Ascending aorta (tissue), 2 donors: Measurements from ENCODE around the gene FARS2. TPM values are rescaled to one million over a fixed set of nuclear protein-coding genes. Genes with fewer than 3 reads are reported as not detected.

ENCODE experiments used
- DNase-seq, 2 donors: peaks; one replicate each; pipeline ENCODE4 v3.0.0-alpha.2; 2019; ENCODE audit warnings: low spot score in 2 of 2
- H3K27ac ChIP-seq, 2 donors: fragments of 200-600 bp; sonication (generic); one replicate each; pipeline ENCODE4 v1.5.1; 2016 to 2017; ENCODE audit warnings: mild to moderate bottlenecking in 1 of 2
- H3K27me3 ChIP-seq: fragments of 200-600 bp; sonication (generic); one replicate; pipeline ENCODE4 v1.5.1; 2017
- H3K36me3 ChIP-seq, 2 donors: fragments of 200-600 bp; sonication (generic); one replicate each; pipeline ENCODE4 v1.5.1; 2016
- H3K4me1 ChIP-seq, 2 donors: fragments of 200-600 bp; sonication (generic); one replicate each; pipeline ENCODE4 v1.5.1; 2016 to 2017; ENCODE audit warnings: mild to moderate bottlenecking in 1 of 2
- H3K4me3 ChIP-seq, 2 donors: fragments of 200-600 bp; sonication (generic); one replicate each; pipeline ENCODE4 v1.5.1; 2016 to 2017; ENCODE audit warnings: mild to moderate bottlenecking in 1 of 2
- H3K9me3 ChIP-seq, 2 donors: fragments of 200-600 bp; sonication (generic); one replicate each; pipeline ENCODE4 v1.5.1; 2016
- CTCF ChIP-seq, 3 experiments: fragments of 200-600 bp in 2 of 3; fragments of 450-650 bp in 1 of 3; sonication (generic) in 2 of 3; IDR thresholded peaks; one replicate each; pipeline ENCODE4 v1.5.1; 2016 to 2019; ENCODE audit warnings: antibody characterized with exemption in 3 of 3, mild to moderate bottlenecking in 1 of 3, moderate library complexity in 1 of 3
- intact Hi-C: fragments of 100-400 bp; cut with DNase I; formaldehyde crosslinking; loops from one replicate; pipeline ENCODE4 v1.15.1; 2023
- total RNA-seq: library from RNA; depleted of rRNA; stranded (reverse); fragments of >200 nt; gene quantifications from one replicate; pipeline ENCODE4 v1.1.0, GENCODE V29; 2016

FARS2 gene
- total RNA-seq, 1 donor from 2014 or later = 17.6 TPM

- no peak overlapping the region for H3K27ac ChIP-seq
- peaks cover 0 to 9% of the 10 kb centered on the region in 2 donors for H3K9me3 ChIP-seq
- H3K36me3 ChIP-seq = no peaks in the 10 kb centered on the region
- peaks cover 8 to 35% of the 10 kb centered on the region in 2 donors for H3K4me1 ChIP-seq
- H3K27me3 ChIP-seq = no peaks in the 10 kb centered on the region
- TF ChIP-seq CTCF (IDR thresholded peaks at IDR 0.05) = no peak
- DNase-seq = peak in 1 of 2 donors; percentile 42
- H3K4me3 ChIP-seq = no peak overlapping the region
- intact Hi-C loops = no loop called here
Measured at GRCh38 chr6:5759571-5759970, 498.3 kb downstream of the FARS2 start.

GRCh38 chr6:5761370-5761769 lies 500.1 kb downstream of the FARS2 start:
- H3K36me3 ChIP-seq = no peaks in the 10 kb centered on the region
- TF ChIP-seq CTCF (IDR thresholded peaks at IDR 0.05) = no peak
- peak in 1 of 2 donors; percentile 81 for DNase-seq
- intact Hi-C loops = loop anchor here (5.0 kb wide), 3 partner anchors 246 to 1624 kb away; partner anchors contain the start of genes ECI2, FARS2, LYRM4 and NRN1
- H3K27ac ChIP-seq = peak overlapping the region; percentile 5 to 81
- no peak overlapping the region for H3K4me3 ChIP-seq
- H3K9me3 ChIP-seq = no peaks in the 10 kb centered on the region
- peaks cover 8 to 40% of the 10 kb centered on the region in 2 donors for H3K4me1 ChIP-seq
- no peaks in the 10 kb centered on the region for H3K27me3 ChIP-seq

GRCh38 chr6:5762561-5762968 lies 501.3 kb downstream of the FARS2 start:
- intact Hi-C loops = loop anchor here (5.0 kb wide), 3 partner anchors 245 to 1625 kb away; partner anchors contain the start of genes ECI2, FARS2, LYRM4 and NRN1
- no peak for TF ChIP-seq CTCF (IDR thresholded peaks at IDR 0.05)

GRCh38 chr6:5763407-5763806 lies 502.1 kb downstream of the FARS2 start:
- DNase-seq = peak in 1 of 2 donors; percentile 64
- Histone ChIP-seq H3K4me1 (peaks cover 8 to 40% of the 10 kb centered on the region in 2 donors), H3K27me3 (no peaks in the 10 kb centered on the region), H3K36me3 (no peaks in the 10 kb centered on the region), H3K27ac (peak overlapping the region; percentile 70 to 81), H3K9me3 (no peaks in the 10 kb centered on the region), H3K4me3 (no peak overlapping the region)
- intact Hi-C loops = loop anchor here (5.0 kb wide), 3 partner anchors 244 to 1626 kb away; partner anchors contain the start of genes ECI2, FARS2, LYRM4 and NRN1
- TF ChIP-seq CTCF (IDR thresholded peaks at IDR 0.05) = no peak

More at GRCh38 chr6:5762561-5762968, 501.3 kb downstream of the FARS2 start:
- H3K9me3 ChIP-seq = no peaks in the 10 kb centered on the region
- DNase-seq = peak in 1 of 2 donors; percentile 65
- no peaks in the 10 kb centered on the region for H3K27me3 ChIP-seq
- H3K4me1 ChIP-seq = peaks cover 8 to 40% of the 10 kb centered on the region in 2 donors
- peak overlapping the region; percentile 70 to 81 for H3K27ac ChIP-seq
- no peak overlapping the region for H3K4me3 ChIP-seq
- no peaks in the 10 kb centered on the region for H3K36me3 ChIP-seq

GRCh38 chr6:5763871-5764270 lies 502.6 kb downstream of the FARS2 start:
- Histone ChIP-seq H3K9me3 (no peaks in the 10 kb centered on the region), H3K27ac (peak overlapping the region; percentile 81 to 90), H3K4me1 (peaks cover 8 to 40% of the 10 kb centered on the region in 2 donors), H3K4me3 (peak overlapping the region in 1 of 2 donors; percentile 52), H3K36me3 (no peaks in the 10 kb centered on the region), H3K27me3 (no peaks in the 10 kb centered on the region)
- DNase-seq = peak in 1 of 2 donors; percentile 51
- intact Hi-C loops = loop anchor here (1.0 to 5.0 kb wide), 5 partner anchors 92 to 1627 kb away; partner anchors contain the start of genes ECI2, FARS2, LYRM4 and NRN1
- no peak for TF ChIP-seq CTCF (IDR thresholded peaks at IDR 0.05)
